ENCODE data around the gene LTBP3. TPM values are rescaled to one million over a fixed set of nuclear protein-coding genes. Genes with fewer than 3 reads are reported as not detected.

The LTBP3 gene
- total RNA-seq, 1 experiment from 2014 or later = 248 TPM

DNA sequence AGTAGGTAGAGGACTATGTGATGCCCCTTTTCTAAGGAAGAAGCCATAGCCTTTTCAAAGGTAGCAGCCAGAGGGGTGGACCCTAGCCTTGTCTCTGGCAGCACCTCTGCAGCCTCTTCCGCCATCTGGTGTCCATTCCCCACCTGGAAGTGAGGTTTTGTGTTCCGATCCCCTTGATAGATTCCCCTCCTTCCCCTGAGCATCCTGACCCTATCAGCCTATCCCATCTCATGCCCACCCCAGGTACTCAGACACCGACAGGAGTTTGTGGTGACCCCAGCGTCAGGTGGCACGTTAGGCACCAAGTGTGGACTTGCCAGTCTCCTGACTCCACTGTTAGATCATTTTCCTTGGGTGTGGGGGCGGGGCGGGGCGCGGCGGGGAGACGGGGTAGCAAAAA lies 13.8 kb upstream of the LTBP3 start:
- Histone ChIP-seq H4K20me1 (ENCODE audit: insufficient read depth) (no peaks in the 10 kb centered on the region), H3K36me3 (ENCODE audit: control insufficient read depth in 1 of 2, insufficient read depth in 2 of 2, low read length in 2 of 2) (no peaks in the 10 kb centered on the region; a peak in 1 of 4 replicates), H3K4me1 (ENCODE audit: control insufficient read depth in 1 of 2, insufficient read depth in 2 of 2, low read length in 2 of 2) (peaks cover 42 to 64% of the 10 kb centered on the region in 2 experiments), H3K4me2 (ENCODE audit: low read length) (peak overlapping the region; percentile 78), H2AFZ (ENCODE audit: low read depth, low read length, poor library complexity, severe bottlenecking) (no peak overlapping the region), H3K9me2 (ENCODE audit: insufficient read depth) (no peaks in the 10 kb centered on the region), H3K9me3 (ENCODE audit: control insufficient read depth in 1 of 2, insufficient read depth in 1 of 2, low read depth in 1 of 2, low read length in 2 of 2) (no peaks in the 10 kb centered on the region), H3K4me3 (replicated peaks in 1 of 2; ENCODE audit: low read depth in 1 of 2, low read length in 2 of 2) (peak overlapping the region; percentile 97 to 100), H3K9ac (ENCODE audit: low read length) (peak overlapping the region; percentile 98), H3K79me2 (ENCODE audit: insufficient read depth, low read length) (peaks cover 64% of the 10 kb centered on the region), H3K27me3 (ENCODE audit: insufficient read depth, low read length) (no peaks in the 10 kb centered on the region), H3K27ac (ENCODE audit: low read depth, low read length) (peak overlapping the region; percentile 94)
- DNase-seq (ENCODE audit: low read depth, low spot score) (no peak), ATAC-seq (peak; percentile 10; the same call in 1 of the 2 replicates)
- no TSS peak for BruUV-seq (replicated peaks)
- intact Hi-C loops (cut with micrococcal nuclease) = loop anchor here (5.0 kb wide), 1 partner anchor 190 kb away; the partner anchor contains the start of gene SLC25A45
- ChIA-PET RAD21 (ENCODE audit: low non-redundant PET in 1 of 2, low total read pairs in 2 of 2, uncharacterized antibody in 2 of 2, unreplicated experiment in 2 of 2) (interaction anchor here in 1 of 2 experiments (1.3 to 3.3 kb wide), 3 partner anchors 13 to 32 kb away, joined by 3 to 32 read pairs (median 6); no protein-coding TSS in a partner anchor), POLR2A (interaction anchor here (0.6 to 3.9 kb wide), 5 partner anchors 12 to 318 kb away, joined by 3 to 15 read pairs (median 4); partner anchors contain the start of gene MALAT1), CTCF (interaction anchor here (0.7 to 4.5 kb wide), 7 partner anchors 11 to 62 kb away, joined by 3 to 89 read pairs (median 9); partner anchors contain the start of gene PCNX3)
- no peak for TF ChIP-seq CEBPB (IDR thresholded peaks at IDR 0.05; ENCODE audit: low read depth)
- TF ChIP-seq EGR1 (IDR thresholded peaks at IDR 0.05; ENCODE audit: low read depth) = no peak
- TF ChIP-seq, protein P1, sequence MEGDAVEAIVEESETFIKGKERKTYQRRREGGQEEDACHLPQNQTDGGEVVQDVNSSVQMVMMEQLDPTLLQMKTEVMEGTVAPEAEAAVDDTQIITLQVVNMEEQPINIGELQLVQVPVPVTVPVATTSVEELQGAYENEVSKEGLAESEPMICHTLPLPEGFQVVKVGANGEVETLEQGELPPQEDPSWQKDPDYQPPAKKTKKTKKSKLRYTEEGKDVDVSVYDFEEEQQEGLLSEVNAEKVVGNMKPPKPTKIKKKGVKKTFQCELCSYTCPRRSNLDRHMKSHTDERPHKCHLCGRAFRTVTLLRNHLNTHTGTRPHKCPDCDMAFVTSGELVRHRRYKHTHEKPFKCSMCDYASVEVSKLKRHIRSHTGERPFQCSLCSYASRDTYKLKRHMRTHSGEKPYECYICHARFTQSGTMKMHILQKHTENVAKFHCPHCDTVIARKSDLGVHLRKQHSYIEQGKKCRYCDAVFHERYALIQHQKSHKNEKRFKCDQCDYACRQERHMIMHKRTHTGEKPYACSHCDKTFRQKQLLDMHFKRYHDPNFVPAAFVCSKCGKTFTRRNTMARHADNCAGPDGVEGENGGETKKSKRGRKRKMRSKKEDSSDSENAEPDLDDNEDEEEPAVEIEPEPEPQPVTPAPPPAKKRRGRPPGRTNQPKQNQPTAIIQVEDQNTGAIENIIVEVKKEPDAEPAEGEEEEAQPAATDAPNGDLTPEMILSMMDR (IDR thresholded peaks at IDR 0.05 in 2 of 3, conservative IDR thresholded peaks at IDR 0.05 in 1 of 3; ENCODE audit: borderline replicate concordance in 1 of 3, insufficient read depth in 1 of 3, low read depth in 2 of 3, low read length in 2 of 3) = peak in 2 of 3 experiments; percentile 68 to 70; a peak in 4 of 6 replicates

DNA sequence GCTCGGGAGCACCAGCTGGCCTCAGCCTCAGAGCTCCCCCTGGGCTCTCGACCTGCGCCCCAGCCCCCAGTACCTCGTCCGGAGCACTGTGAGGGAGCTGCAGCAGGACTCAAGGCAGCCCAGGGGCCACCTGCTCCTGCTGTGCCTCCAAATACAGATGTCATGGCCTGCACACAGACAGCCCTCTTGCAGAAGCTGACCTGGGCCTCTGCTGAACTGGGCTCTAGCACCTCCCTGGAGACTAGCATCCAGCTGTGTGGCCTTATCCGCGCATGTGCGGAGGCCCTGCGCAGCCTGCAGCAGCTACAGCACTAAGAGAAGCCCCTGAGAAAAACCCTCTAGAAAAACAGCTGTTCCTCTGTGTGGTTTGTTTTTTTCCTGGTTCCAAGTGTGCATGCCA lies 13.3 kb upstream of the LTBP3 start:
- CTCF ChIA-PET = interaction anchor here (0.7 to 4.5 kb wide), 4 partner anchors 17 to 30 kb away, joined by 3 to 89 read pairs (median 10); no protein-coding TSS in a partner anchor
- Histone ChIP-seq H3K36me3 (ENCODE audit: control insufficient read depth in 1 of 2, insufficient read depth in 2 of 2, low read length in 2 of 2) (no peaks in the 10 kb centered on the region; a peak in 1 of 4 replicates), H3K9ac (ENCODE audit: low read length) (peak overlapping the region; percentile 98), H2AFZ (ENCODE audit: low read depth, low read length, poor library complexity, severe bottlenecking) (no peak overlapping the region), H3K79me2 (ENCODE audit: insufficient read depth, low read length) (peaks cover 62% of the 10 kb centered on the region), H3K4me3 (replicated peaks in 1 of 2; ENCODE audit: low read depth in 1 of 2, low read length in 2 of 2) (peak overlapping the region; percentile 97 to 100), H3K4me2 (ENCODE audit: low read length) (peak overlapping the region; percentile 78), H3K9me3 (ENCODE audit: control insufficient read depth in 1 of 2, insufficient read depth in 1 of 2, low read depth in 1 of 2, low read length in 2 of 2) (no peaks in the 10 kb centered on the region), H3K27ac (ENCODE audit: low read depth, low read length) (peak overlapping the region; percentile 94), H3K4me1 (ENCODE audit: control insufficient read depth in 1 of 2, insufficient read depth in 2 of 2, low read length in 2 of 2) (peaks cover 37 to 64% of the 10 kb centered on the region in 2 experiments), H4K20me1 (ENCODE audit: insufficient read depth) (no peaks in the 10 kb centered on the region), H3K9me2 (ENCODE audit: insufficient read depth) (no peaks in the 10 kb centered on the region), H3K27me3 (ENCODE audit: insufficient read depth, low read length) (no peaks in the 10 kb centered on the region)
- intact Hi-C loops (cut with micrococcal nuclease) = loop anchor here (5.0 kb wide), 1 partner anchor 189 kb away; the partner anchor contains the start of gene SLC25A45
- RAD21 ChIA-PET (ENCODE audit: low non-redundant PET in 1 of 2, low total read pairs in 2 of 2, uncharacterized antibody in 2 of 2, unreplicated experiment in 2 of 2) = interaction anchor here (0.6 to 3.3 kb wide), 3 partner anchors 12 to 50 kb away, joined by 4 to 32 read pairs (median 6); no protein-coding TSS in a partner anchor
- TF ChIP-seq, protein P2, sequence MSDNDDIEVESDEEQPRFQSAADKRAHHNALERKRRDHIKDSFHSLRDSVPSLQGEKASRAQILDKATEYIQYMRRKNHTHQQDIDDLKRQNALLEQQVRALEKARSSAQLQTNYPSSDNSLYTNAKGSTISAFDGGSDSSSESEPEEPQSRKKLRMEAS (IDR thresholded peaks at IDR 0.05) = no peak
- TF ChIP-seq SP1 (IDR thresholded peaks at IDR 0.05; ENCODE audit: low read depth) = no peak
- TF ChIP-seq CBX3 (IDR thresholded peaks at IDR 0.05; ENCODE audit: low read depth) = no peak
- no peak for TF ChIP-seq CEBPB (IDR thresholded peaks at IDR 0.05; ENCODE audit: low read depth)
- TF ChIP-seq, protein P1 (IDR thresholded peaks at IDR 0.05 in 2 of 3, conservative IDR thresholded peaks at IDR 0.05 in 1 of 3; ENCODE audit: borderline replicate concordance in 1 of 3, insufficient read depth in 1 of 3, low read depth in 2 of 3, low read length in 2 of 3) = no peak
- TF ChIP-seq TCF7L2 (IDR thresholded peaks at IDR 0.05; ENCODE audit: borderline replicate concordance, extremely low read depth, insufficient read depth, insufficient read length) = no peak
- TF ChIP-seq SRF (IDR thresholded peaks at IDR 0.05; ENCODE audit: low read depth) = no peak
- TF ChIP-seq JUND (IDR thresholded peaks at IDR 0.05) = no peak
- TF ChIP-seq EZH2phosphoT487 (IDR thresholded peaks at IDR 0.05; ENCODE audit: borderline replicate concordance) = no peak
- ATAC-seq = no peak
- no peak for DNase-seq (ENCODE audit: low read depth, low spot score)
- POLR2A ChIA-PET = interaction anchor here (3.9 kb wide), 1 partner anchor 31 kb away, joined by 15 read pairs; no protein-coding TSS in a partner anchor
- BruUV-seq (replicated peaks) = no TSS peak

All from HCT116 (cell line).